Measurements from ENCODE around the gene ST3GAL5.
"Not testable (repeated sequence)": the region's sequence is repeated elsewhere in the genome, so short reads cannot be mapped to it uniquely, and the experiment has no call there.

The ST3GAL5 gene

DNA sequence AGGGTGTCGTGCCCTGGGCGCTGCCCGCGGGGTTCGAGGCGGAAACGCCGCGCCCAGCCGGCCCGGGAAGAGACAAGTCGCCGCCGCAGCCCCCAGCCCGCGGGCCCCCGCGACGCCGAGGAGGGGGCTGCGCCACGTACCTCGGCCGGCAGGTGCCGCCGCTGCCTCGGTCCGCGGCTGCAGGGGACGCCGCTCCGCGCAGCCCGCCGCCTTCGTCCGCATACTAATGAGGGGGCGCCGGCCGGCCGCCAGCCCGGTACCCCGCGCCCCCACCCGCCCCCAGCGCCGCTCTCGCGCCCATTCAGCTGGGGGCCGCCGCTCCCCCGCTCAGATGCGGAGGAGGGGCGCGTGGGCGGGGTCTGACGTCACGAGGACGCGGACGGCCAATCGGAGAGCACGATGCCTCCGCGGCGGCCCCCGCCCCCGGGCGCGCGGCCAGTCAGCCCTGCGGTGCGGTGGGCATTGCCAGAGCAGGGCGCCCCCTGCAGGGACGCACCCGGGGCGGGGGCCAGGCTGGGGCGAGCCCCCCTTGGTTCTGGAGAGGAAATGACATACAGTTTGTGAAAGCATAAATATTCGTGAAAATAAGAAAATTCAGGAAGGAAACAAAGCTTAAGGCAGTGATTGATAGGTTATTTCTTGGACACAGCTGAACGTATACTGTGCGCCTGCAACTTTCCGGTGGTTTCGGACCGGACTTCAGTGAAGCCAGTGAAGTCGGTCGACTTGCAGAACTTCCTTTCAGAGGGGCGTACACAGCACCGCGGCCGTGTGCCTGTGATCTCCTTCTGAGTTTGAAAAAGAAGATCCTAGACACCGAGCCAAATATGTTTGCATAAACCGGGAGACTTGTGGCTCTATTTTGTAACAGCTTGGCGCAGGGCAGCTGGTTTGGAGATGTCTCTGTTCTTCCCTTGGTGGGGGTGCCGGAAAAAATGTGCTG is at the start of gene ST3GAL5:
Gene ST3GAL5, minus strand, starts transcription at position 307 of the 943 bp plus-strand sequence. Its CDS starts 85 bp downstream, at position 222.
- peak; percentile 92 for DNase-seq

DNA sequence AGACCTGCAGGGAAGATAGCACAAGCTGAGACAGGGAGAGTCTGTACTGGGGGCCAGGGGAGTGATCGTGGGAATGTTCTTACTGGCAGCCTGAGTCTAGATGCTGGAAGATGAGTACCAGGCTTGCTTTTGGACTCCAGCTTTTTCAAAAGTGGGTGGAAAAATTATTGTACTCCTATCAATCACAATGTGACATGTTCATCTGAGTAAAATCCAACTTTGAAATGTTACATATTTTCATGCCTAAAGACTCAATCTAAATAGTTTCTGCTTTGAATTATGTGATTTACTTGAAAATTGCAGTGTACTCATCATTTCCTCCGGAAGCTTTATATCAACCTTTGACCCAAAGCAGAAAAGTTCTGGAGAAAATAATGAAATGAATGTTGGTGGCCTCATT is 49.7 kb upstream of the ST3GAL5 start:
- DNase-seq: no peak

DNA sequence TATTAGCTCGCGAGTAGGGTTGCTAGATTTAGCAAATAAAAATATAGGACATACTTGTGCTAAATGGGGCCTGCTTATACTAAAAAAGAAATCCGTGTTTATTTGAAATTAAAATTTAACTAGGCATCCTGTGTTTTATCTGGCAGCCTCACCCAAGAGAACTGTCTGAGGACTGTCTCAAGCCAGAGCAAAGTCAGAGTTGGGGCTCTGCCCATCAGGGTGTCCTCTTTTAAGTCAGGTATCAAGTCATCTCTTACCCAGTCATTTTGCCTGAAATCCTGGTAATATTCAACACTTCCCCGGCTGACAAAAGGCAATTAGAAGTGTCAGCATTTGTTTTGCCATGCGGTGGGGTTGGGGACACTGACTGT is 48.3 kb upstream of the ST3GAL5 start:
- DNase-seq: no peak

DNA sequence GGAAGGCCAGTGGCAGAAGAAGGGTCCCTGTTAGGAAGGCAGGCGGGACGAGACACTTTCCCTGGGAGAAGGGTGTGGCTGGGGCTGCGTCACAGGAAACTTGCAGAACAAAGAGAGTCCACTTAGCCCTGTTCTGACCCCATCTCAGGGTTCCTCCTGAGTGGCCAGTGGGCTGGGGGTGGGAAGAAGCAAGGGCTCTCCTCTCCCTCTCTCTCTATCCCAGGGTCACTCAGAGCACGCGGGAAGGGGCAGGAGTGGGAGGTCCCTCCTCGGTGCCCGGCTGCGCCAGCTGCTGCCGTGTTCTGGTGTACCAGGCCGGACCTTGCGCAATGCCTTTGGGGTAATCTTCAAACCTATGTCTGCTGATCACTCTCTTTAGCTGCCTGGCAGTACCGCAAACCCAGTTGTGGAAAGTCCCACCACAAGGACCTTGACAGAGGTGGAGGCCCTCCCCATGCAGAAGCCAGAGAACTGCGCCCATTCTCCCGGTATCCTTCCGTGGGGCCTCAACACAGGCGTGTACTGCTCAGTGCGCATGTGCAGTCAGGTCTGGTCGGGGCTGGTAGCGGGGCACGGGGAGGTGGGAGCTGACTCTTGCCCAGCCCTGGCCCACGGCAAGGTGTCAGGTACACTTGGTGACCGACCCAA is 47.8 kb upstream of the ST3GAL5 start:
- no peak for DNase-seq

DNA sequence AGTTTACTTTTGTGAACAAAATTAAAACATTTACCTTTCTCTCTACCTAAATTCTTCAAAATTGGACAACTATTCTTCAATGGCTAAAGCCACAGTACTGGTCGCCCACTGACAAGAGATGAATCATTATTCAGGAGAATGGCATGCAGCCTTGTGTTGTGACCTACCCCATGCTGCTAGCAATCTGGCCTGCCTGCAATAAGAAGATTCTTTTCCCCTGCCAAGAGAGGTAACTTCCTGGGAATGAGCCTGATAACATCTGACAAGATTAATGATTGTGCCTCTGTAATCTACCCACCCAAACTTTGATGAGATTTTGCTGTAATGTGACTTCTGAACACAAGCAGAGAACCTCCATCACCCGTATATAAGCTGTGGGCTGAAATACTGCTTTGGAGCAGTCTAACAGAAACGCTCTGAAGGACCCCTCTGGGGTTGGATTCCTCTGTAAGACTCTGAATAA is 47.0 kb upstream of the ST3GAL5 start:
- no peak for DNase-seq

DNA sequence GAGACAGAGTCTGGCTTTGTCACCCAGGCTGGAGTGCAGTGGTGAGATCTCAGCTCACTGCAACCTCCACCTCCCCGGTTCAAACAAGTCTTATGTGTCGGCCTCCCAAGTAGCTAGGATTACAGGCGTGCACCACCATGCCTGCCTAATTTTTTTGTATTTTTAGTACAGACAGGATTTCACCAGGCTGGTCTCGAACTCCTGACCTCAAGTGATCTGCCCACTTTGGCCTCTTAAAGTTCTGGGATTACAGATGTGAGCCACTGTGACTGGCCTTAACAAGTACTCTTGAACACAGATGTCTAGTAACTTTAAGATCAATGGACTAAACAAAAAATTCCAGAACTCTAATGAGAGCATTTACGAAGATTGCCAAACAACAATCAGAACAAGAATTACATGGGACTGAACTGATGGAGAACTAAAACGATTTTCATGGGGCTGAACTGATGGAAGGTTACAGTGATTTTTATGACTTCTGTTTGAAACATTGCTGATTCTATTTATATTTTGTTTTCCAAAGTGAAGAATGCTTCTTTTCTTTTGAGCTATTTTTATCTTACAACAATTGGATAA is 46.5 kb upstream of the ST3GAL5 start:
- no peak for DNase-seq

DNA sequence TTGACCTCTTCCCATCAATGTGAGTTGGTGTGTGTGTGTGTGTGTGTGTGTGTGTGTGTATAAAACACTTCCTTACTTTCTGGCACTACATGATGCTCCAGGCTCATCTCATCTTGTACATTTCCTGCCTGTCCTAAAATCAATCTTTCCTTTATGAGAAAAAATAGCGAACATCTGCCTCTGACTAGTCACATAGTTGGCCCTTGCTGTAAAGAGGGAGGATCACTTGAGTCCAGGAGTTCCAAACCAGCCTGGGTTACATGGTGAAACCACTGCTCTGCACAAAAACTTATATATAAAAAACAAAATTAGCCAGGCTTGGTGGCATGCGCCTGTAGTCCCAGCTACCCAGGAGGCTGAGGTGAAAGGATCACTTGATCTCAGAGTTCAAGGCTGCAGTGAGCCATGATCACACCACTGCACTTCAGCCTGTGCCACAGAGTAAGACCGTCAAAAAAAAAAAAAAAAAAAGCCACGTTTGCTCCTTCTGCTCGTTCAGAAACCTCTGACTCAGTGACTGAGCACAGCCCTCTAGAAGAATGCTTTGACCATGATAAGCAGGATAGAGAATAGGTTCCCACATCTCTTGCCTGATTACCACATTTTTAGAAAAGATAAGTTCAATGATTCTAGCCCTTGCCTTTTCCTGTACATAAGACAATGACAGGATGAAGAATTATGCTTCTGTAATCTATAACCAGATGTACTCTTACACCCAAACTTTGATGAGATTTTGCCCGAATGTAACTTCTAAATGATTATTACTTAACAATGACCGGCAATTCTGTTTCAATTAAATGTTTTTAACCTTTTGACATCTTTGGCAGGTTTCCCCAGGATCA is 45.2 kb upstream of the ST3GAL5 start:
- DNase-seq: peak; percentile 15

DNA sequence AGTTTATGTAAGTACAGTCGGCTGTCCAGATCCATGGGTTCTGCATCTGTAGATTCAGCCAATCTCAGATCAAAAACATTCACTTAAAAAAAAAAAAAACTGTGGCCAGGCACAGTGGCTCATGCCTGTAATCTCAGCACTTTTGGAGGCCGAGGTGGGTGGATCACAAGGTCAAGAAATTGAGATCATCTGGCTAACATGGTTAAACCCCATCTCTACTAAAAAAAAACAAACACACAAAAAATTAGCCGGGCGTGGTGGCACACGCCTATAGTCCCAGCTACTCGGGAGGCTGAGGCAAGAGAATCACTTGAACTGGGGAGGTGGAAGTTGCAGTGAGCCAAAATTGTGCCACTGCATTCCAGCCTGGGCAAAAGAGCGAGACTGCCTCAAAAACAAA is 42.4 kb upstream of the ST3GAL5 start:
- not testable (repeated sequence) for DNase-seq

DNA sequence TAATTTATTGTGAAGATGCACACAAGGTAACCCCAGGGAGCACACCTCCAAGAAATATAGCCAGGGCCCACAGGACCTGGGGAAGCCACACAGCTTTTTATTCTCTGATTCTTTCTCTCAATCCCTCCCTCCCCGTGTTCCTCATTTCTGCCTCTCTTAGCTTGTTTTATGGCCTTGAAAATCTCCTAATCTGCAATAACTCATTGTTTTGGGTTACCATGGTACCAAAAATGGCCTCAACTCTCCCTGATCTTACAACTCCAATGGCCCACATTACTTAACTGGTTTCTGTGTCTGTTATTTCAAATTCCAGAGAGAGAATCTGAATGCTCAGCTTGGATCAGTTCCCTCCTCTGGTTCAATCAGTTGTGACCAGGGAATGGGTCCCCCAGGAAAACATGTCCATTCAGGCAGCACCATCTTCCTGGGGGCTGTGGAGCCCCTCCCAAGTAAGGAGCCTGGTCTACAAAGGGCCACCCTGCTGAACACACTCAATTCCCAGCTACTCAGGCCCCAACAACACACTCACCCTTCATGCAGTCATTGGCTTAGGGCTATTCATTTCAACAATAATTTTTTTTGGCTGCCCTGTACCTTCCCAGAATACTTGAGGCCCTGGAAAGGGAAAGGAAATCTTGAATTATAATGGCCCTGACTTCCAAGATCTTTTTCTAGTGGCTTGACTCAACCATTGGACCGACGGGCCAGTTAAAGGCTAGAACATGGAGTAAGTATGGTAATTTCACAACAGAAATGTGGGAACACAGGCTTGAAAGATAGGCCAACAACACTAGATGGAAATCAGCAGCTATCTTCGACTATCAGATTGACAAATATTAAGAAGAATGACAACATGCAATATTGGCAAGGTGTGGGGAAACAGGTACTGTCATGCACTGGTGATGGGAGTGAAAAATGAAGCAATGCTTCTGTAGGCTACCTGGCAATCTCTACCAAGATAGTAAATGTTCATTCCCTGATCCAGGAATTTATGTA is 41.6 kb upstream of the ST3GAL5 start:
- DNase-seq: no peak

DNA sequence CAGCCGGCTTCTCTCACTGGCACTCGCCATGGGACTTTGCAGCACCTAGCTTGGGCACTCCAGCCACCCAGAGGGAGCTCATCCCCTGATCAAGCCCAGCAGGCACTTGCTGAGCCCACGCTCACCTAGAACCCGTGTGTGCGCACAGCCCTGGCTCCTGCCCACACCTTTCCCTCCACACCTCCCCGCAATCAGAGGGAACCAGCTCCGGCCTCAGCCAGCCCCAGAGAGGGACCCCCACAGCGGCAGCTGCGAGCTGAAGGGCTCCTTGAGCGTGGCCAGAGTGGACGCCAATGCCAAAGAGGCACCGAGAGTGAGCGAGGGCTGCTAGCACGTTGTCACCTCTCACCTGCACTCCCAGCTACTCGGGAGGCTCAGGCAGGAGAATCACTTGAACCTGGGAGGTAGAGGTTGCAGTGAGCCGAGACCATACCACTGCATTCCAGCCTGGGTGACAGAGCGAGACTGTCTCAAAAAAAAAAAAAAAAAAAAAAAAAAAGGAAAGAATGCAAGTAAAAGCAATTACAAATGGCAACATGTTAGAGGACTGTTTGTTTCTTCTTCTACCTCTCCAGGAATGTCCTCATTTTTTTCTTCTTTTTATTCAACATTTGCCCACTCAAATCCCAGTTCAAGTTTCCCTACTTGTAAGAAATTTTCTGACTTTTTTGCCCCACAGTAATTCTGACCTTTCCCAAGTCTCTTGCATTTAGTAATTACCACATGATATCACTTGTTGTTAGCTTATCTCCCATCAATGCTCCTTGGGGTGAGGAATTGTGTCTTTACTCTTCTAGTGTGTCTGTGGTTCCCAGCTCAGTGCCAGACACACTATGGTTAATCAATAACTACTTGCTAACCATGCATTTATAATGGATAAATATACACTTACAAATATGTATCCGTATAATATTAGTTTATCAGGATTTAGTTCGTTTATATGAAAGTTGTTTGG is 40.6 kb upstream of the ST3GAL5 start:
- no peak for DNase-seq

DNA sequence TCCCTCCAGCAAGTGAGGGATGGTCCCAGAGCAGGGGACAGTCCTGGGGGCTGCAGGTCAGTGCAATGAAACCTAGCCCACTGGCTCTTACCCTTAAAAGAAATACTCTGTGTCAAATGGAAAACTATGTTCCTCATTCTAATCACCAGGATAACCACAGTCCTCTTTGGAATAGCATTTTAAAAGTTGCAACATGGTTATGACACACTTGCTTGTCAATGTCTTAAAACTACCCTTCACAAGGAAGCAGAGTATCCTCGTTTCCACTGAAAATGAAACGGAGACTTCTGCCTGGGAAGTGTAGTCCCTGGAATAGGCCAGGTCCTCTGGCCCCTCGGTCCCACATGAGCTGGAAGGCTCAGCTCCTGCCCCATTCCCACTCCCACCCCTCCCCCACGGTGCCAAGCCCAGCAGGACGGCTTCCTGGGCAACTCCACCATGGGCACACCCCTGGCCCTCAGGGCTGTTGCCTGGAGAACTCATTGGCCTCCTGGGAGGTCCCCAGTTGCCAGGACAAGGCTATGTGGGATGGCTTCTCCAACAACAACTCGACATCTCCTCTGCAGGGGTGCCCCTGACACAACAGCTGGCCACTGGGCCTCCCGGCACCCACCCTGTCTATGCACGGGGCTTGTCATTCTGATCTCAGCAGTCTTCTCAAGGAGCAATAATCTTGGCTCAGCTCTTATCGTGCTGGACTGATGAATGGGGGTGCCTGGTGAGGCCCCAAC is 38.3 kb upstream of the ST3GAL5 start:
- DNase-seq: no peak

DNA sequence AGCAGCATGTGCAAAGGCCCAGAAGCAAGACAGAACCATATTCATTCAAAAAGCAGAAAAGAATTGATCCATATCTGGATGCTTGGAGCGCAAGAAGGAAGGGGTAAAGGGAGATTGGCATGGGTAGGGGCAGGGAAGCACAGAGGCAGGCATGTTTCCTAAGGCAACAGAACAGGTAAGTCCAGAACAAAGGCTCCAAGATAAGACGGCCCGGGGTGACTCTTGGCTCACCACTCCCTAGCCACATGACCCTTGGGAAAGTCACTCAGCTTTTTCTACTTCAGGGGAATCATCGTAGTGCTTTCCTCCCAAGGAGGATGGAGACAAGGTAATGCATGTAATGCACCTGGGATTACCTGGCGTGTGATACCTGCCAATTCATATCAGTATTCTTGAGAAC is 37.7 kb upstream of the ST3GAL5 start:
- no peak for DNase-seq

DNA sequence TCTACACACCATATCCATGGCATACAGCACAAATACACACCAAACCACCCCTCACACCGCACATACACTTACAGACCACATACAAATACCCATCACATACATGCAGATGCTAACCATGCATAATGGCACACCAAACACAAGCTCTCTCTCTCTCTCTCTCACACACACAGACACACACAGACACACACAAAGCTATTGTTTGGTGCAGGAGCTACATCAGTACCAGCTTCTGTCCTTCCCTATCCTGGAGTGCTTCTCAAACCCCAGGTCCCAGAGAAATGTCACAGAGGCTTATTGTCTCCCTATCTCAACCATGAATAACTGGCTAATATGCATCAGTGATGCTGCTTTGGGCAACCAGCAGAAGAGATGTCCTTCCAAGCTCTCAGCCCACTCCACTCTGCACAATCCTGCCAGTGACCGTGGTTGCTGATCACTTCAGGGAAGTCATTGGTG is 36.5 kb upstream of the ST3GAL5 start:
- DNase-seq: no peak

DNA sequence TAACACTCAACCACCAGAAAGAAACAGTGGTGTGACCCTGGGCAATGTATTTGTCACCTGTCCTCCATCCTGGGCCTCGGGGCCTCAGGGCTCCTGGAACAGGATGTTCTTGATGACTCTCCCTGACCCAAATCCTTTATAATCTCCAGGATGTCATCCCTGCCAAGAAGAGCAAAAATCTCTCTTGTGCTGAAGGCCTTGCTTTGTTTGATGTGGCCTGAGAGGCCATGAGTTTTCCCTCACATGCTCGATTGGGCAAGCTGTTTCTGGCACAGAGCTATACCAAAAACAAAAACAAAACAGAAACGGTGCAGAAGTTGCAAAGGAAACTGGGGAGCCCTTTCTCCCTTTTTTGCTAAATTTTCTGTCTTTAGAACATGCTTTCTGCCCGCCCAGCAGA is 35.7 kb upstream of the ST3GAL5 start:
- DNase-seq: no peak

DNA sequence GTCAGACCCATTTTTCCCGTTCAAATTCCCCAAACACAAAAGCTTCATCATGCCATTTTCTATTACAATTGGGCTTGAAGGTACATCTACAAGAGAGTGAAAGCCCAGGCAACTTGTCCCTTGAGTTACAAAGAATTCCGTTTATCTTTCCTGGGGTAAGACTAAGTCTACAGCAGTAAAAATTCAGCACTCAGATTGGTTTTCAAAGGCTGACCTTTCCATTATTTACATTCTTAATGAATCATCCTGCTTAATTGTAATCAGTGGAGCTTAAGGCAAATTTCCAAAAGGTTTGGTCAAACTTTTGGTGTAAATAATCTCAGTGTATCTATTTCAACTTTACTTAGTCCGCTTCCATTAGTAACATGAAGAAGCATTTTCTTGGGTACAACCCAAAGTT is 33.4 kb upstream of the ST3GAL5 start:
- no peak for DNase-seq

DNA sequence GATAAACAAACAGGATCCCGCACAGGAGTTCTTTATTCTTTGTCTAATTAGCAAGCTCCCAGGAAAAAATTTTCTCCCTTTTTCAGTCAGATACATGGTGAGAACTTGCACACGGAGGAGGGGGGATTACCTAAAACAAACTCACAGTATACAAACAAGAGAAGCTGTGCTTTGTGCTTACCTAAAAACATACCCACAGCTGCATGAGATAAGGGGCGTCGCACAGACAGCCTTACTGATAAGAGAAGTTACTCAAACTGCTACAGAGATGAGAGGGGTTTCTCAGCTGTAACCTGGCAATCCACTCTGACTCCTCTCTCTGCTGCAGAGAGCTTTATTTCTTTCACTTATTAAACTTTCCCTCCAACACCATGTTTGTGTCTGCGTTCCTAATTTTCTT is 32.9 kb upstream of the ST3GAL5 start:
- no peak for DNase-seq

DNA sequence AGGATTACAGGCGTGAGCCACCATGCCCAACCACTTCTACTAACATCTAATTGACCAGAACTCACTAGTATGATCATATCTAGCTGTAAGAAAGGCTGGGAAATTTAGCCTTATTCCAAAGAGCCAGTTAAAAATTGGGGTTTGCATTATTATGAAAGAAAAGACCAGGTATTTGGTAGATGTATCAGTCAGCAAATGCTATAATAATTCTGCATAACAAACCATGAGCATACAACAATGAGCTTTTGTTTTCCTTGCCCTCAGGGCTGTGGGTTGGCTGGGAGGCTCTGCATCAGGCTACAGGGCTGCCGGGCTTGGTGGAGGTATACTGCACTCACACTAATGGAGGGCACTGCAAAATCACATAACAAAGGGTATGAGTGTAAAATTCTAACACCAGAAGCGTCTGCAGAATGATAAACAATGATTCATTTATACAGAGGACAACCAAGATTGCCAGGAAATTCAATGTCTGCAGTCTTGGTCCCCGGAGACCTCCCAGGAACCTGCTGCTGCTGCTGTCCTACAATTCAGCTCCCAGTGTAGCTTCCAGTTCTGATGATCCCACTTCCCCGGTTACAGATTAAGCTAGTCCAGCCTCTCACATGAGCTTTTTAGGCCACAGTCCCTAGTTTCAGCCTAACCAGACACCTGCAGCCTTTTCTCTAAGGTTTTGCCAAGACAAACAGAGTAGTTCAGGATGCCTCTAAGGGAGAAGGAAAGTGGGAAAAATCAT is 32.2 kb upstream of the ST3GAL5 start:
- DNase-seq: no peak

DNA sequence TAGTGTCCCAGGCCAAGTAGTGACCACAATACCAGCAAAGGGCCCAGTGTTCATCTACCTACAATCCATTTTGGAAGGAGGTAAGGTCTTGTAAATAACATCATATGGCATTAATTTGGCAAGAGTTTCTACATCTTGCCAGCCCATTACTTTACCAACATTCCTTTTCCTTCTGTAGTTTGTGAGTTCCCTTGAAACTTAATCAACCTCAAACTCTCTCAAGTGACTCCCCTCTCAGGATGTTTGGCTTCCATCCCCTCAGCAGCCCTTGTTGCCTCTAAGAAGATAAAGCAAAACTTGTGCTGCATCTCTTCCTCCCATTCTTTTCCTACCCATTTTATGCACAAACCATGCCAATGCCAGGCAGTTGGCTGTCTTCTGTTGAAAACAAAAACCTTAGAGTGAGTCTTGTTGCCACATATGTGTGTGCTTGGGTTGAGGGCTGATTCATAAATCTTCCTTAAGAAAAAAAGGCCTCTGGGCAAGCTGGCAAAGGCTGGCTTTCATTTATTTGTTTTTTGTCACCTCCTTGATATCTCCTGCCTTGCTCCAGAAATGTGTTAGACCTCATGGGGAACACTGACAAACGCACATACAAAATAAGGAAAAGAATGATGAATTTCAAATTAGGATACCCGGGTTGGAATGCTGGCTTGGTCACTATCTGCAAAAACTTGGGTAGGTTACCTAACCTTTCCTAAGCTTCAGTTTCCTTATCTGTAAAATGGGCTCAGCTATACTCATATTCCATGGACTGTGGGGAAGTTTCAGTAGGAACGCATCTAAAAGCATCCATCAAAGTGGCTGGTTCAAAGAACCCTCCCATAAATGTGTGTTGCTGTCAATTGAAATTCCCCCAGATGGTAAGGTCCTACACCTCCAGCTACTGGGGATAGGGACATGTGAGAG is 29.4 kb upstream of the ST3GAL5 start:
- DNase-seq: no peak
